Measurements from ENCODE around the gene HTR3A.
A peak's percentile ranks its signal among the peaks of the same experiment; 100 is the strongest.

The HTR3A gene

DNA sequence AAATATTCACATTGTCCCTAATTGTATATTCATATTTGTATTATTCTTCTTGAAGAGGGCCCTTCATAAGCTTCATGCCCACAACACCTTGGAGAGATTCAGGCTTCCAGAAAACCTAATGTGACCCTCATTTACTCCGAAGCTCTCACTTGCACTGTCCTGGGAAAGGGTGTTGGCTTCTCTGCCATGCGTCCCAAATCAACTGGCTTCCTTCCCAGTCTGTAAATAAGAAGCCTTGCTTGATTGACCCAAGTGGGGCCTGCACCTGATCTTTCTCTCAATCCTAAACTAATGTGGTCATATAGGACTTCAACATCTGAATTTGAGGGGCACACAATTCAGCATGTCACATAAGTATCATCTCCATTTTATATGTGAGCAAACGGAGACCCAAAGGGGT is 44.1 kb downstream of the HTR3A start:
- DNase-seq (ENCODE audit: low spot score): no peak

DNA sequence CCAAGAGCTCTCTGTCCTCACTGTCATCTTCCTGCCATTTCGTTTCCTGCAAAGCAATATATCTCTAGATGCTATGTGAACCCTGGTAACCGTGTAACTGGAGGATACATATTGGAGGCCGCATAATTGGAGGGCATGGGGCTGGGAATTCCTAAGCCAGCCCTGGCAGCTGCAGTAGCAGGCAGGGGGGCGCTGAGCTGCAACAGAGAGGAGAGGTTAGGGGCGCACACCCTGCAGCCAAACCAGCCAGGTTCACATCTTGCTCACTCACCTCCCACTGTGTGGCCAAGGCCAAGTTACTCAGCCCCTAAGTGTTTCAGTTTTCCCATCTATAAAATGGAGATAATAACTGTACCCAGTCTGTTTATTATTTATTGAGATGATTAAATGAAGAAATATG is 44.7 kb downstream of the HTR3A start:
- no peak for DNase-seq (ENCODE audit: low spot score)

DNA sequence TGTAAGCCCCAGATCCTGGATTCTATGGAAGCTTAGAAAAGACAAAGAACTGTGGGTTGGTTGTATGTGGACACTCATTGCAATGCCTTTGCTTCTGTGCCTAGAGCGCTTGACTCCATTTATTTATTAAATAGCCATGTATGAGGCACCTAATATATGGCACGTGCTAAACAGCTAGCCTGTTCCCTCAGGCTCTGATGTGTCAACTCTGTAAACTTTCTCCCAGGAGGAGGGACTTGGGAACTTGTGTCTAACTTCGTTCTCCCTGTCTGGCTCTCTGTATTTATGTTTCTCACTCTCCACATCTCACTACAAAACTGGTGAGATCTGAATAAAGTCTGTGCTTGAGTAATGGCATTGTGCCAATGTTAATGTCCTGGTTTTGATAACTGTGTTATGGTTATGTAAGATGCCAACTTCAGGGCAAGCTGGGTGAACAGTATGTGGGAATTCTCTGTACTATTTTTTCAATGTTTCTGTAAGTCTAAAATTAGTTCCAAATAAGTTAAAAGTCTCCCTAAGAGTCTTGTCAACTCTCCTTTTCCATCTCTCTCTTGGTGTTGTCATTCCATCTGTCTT is 50.5 kb downstream of the HTR3A start:
- no peak for DNase-seq (ENCODE audit: low spot score)

GRCh38 chr11:114026355-114026754 is 51.4 kb downstream of the HTR3A start:
- DNase-seq (ENCODE audit: low spot score): no peak

GRCh38 chr11:114027391-114027790 is 52.5 kb downstream of the HTR3A start:
- no peak for DNase-seq (ENCODE audit: low spot score)

- DNase-seq (ENCODE audit: low spot score): no peak
Observed at GRCh38 chr11:114027926-114028325, 53.0 kb downstream of the HTR3A start.

GRCh38 chr11:114031246-114031966 is 56.5 kb downstream of the HTR3A start:
- no peak for DNase-seq (ENCODE audit: low spot score)

- DNase-seq (ENCODE audit: low spot score): no peak
Observed at GRCh38 chr11:114031967-114032320, 57.0 kb downstream of the HTR3A start.

DNA sequence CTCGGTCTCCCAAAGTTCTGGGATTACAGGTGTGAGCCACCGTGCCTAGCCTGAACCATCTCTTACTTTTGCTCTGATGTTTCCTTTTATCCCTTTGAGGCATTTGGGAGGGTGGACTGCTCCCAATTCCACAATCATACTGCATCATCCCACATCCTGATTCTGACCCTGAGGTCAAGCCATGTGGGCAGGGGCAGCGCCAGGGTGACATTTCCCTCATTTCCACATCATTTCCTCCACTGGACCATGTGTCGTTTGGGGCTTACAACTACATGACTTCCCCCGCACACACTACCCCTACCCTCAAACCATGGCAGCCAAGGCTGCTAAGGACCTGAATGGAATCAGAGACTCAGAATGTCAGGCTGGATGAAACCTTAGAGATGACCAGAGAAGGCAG is 58.2 kb downstream of the HTR3A start:
- DNase-seq (ENCODE audit: low spot score): no peak

GRCh38 chr11:114033572-114033971 is 58.7 kb downstream of the HTR3A start:
- DNase-seq (ENCODE audit: low spot score): no peak

DNA sequence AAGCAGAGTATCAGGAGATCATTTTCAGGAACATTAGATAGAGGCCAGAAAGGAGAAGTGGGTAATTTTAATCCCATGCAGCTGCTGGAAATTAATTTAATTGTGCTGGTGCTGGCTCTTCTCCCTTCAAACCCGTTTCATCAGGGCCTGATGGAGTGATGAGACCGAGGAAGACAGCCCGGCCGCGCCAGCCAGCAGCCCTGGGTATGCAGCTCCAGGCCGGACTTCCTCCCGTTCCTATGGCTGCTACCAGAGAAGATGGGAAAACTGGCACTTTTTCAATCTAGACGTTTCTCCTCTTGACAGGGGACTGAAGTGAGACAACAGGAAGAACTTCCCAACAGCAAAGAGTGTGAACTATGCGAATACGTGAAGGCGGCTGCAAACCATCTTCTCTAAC is 60.0 kb downstream of the HTR3A start:
- no peak for DNase-seq (ENCODE audit: low spot score)

- DNase-seq (ENCODE audit: low spot score): peak; percentile 67
Observed at GRCh38 chr11:114036147-114036811, 61.4 kb downstream of the HTR3A start.

- DNase-seq (ENCODE audit: low spot score): no peak
Observed at GRCh38 chr11:114036958-114037357, 62.0 kb downstream of the HTR3A start.

- DNase-seq (ENCODE audit: low spot score): no peak
Observed at GRCh38 chr11:114039551-114039950, 64.6 kb downstream of the HTR3A start.
